H1 (cell line): Measurements from ENCODE around the gene EXOC1L.

Source experiments
- EGR1 ChIP-seq: IDR thresholded peaks from 2 replicates; pipeline ENCODE4 v1.6.1; 2011; ENCODE audit warnings: low read depth, low read length, borderline replicate concordance
- EP300 ChIP-seq, 2 experiments: IDR thresholded peaks; 1 replicate in 1 of 2; 2 replicates in 1 of 2; pipeline ENCODE4 v1.6.1; 2011 to 2012; ENCODE audit warnings: low read depth in 2 of 2, low read length in 2 of 2, mild to moderate bottlenecking in 2 of 2, borderline replicate concordance in 1 of 2, inconsistent platforms in 1 of 2, moderate library complexity in 1 of 2
- KDM5A ChIP-seq: fragments of 200-600 bp; IDR thresholded peaks from 2 replicates; pipeline ENCODE4 v1.7.1; 2012; ENCODE audit warnings: mild to moderate bottlenecking, low read length, inconsistent platforms, mixed read lengths
- POLR2A ChIP-seq, 2 experiments: IDR thresholded peaks; 1 replicate in 1 of 2; 2 replicates in 1 of 2; pipeline ENCODE4 v1.6.1; 2011; ENCODE audit warnings: low read depth in 2 of 2, low read length in 2 of 2, mild to moderate bottlenecking in 2 of 2; ENCODE audit errors: control extremely low read depth in 1 of 2
- POLR2AphosphoS5 ChIP-seq: IDR thresholded peaks from 2 replicates; pipeline ENCODE4 v1.6.1; 2011; ENCODE audit warnings: low read depth, low read length
- RAD21 ChIP-seq, 2 experiments: IDR thresholded peaks in 1 of 2; conservative IDR thresholded peaks in 1 of 2; 2 replicates each; pipeline ENCODE4 v1.6.1; 2011; ENCODE audit warnings: low read depth in 2 of 2, low read length in 2 of 2, improper control_type of control experiment in 1 of 2, inconsistent platforms in 1 of 2, mild to moderate bottlenecking in 1 of 2, moderate library complexity in 1 of 2
- ZNF274 ChIP-seq: IDR thresholded peaks from 2 replicates; pipeline ENCODE4 v1.7.0; 2012; ENCODE audit warnings: low read length, borderline replicate concordance; ENCODE audit errors: extremely low read depth
- TF ChIP-seq, protein P1 (sequence below), 3 experiments: IDR thresholded peaks; 1 replicate in 2 of 3; 2 replicates in 1 of 3; pipeline versions ENCODE4 v1.5.1 to v1.6.1; 2011; ENCODE audit warnings: low read length in 3 of 3, mild to moderate bottlenecking in 3 of 3, inconsistent platforms in 2 of 3, low read depth in 1 of 3, moderate library complexity in 1 of 3; ENCODE audit not compliant: insufficient read depth in 1 of 3; ENCODE audit errors: control extremely low read depth in 1 of 3

- no peak for TF ChIP-seq EP300 (IDR thresholded peaks at IDR 0.05; ENCODE audit: borderline replicate concordance in 1 of 2, low read depth in 2 of 2, low read length in 2 of 2)
- TF ChIP-seq POLR2A (IDR thresholded peaks at IDR 0.05; ENCODE audit: control extremely low read depth in 1 of 2, low read depth in 2 of 2, low read length in 2 of 2), result no peak
- no peak for TF ChIP-seq POLR2AphosphoS5
- TF ChIP-seq, protein P1, sequence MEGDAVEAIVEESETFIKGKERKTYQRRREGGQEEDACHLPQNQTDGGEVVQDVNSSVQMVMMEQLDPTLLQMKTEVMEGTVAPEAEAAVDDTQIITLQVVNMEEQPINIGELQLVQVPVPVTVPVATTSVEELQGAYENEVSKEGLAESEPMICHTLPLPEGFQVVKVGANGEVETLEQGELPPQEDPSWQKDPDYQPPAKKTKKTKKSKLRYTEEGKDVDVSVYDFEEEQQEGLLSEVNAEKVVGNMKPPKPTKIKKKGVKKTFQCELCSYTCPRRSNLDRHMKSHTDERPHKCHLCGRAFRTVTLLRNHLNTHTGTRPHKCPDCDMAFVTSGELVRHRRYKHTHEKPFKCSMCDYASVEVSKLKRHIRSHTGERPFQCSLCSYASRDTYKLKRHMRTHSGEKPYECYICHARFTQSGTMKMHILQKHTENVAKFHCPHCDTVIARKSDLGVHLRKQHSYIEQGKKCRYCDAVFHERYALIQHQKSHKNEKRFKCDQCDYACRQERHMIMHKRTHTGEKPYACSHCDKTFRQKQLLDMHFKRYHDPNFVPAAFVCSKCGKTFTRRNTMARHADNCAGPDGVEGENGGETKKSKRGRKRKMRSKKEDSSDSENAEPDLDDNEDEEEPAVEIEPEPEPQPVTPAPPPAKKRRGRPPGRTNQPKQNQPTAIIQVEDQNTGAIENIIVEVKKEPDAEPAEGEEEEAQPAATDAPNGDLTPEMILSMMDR (IDR thresholded peaks at IDR 0.05; ENCODE audit: control extremely low read depth in 1 of 3, insufficient read depth in 1 of 3, low read depth in 1 of 3, low read length in 3 of 3), result no peak
- TF ChIP-seq EGR1, result no peak
- TF ChIP-seq RAD21 (IDR thresholded peaks at IDR 0.05 in 1 of 2, conservative IDR thresholded peaks at IDR 0.05 in 1 of 2; ENCODE audit: low read depth in 2 of 2, low read length in 2 of 2), result no peak
- TF ChIP-seq KDM5A, result no peak
- TF ChIP-seq ZNF274, result no peak
Measured at GRCh38 chr4:55879224-55879623, 59.6 kb downstream of the EXOC1L start.
